Measurements from ENCODE around the gene RFC5.

The RFC5 gene

DNA sequence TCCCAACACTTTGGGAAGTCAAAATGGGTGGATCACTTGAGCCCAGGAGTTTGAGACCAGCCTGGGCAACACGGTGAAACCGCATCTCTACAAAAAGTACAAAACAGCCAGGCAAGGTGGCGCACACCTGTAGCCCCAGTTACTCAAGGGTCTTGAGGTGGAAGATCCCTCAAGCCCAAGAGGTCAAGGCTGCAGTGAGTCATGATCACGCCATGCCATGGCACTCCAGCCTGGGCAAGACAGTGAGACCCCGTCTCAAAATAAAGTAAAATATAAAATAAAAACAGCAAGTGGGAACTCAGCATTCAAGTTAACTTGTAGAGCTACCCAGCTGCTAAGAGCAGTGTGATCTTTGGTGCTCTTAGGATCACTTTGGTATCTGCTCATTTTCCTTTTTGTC, 12.7 kb downstream of the RFC5 start:
- DNase-seq: no peak
- Mint-ChIP-seq H3K4me1 (no peaks in the 10 kb centered on the region), H3K4me3 (no peak overlapping the region), H3K27me3 (no peaks in the 10 kb centered on the region), H3K36me3 (peaks cover 61% of the 10 kb centered on the region), H3K27ac (no peak overlapping the region), H3K9me3 (no peaks in the 10 kb centered on the region)
- CTCF ChIA-PET: no interaction called here

GRCh38 chr12:118032188-118032587, 15.7 kb downstream of the RFC5 start:
- no peak overlapping the region for H3K27ac Mint-ChIP-seq
- H3K4me3 Mint-ChIP-seq: no peak overlapping the region
- peaks cover 60% of the 10 kb centered on the region for H3K36me3 Mint-ChIP-seq
- peaks cover 9% of the 10 kb centered on the region for H3K4me1 Mint-ChIP-seq
- CTCF ChIA-PET: interaction anchor here (1.4 to 2.2 kb wide), 3 partner anchors 21 to 157 kb away, joined by 5 to 8 read pairs (median 5); no protein-coding TSS in a partner anchor
- H3K27me3 Mint-ChIP-seq: no peaks in the 10 kb centered on the region
- H3K9me3 Mint-ChIP-seq: no peaks in the 10 kb centered on the region
- no peak for DNase-seq

- H3K4me3 Mint-ChIP-seq: no peak overlapping the region
- H3K27ac Mint-ChIP-seq: no peak overlapping the region
- no peaks in the 10 kb centered on the region for H3K27me3 Mint-ChIP-seq
- DNase-seq: no peak
- H3K9me3 Mint-ChIP-seq: no peaks in the 10 kb centered on the region
- CTCF ChIA-PET: interaction anchor here (0.8 to 2.2 kb wide), 4 partner anchors 20 to 158 kb away, joined by 3 to 8 read pairs (median 5); no protein-coding TSS in a partner anchor
- H3K36me3 Mint-ChIP-seq: peaks cover 60% of the 10 kb centered on the region
- H3K4me1 Mint-ChIP-seq: peaks cover 9% of the 10 kb centered on the region
These were observed 16.8 kb downstream of the RFC5 start for GRCh38 chr12:118033323-118033722.

GRCh38 chr12:118033902-118034301, 17.4 kb downstream of the RFC5 start:
- CTCF ChIA-PET: interaction anchor here (0.7 to 2.3 kb wide), 2 partner anchors 11 to 159 kb away, joined by 3 to 9 read pairs; no protein-coding TSS in a partner anchor
- H3K9me3 Mint-ChIP-seq: no peaks in the 10 kb centered on the region
- peaks cover 9% of the 10 kb centered on the region for H3K4me1 Mint-ChIP-seq
- H3K36me3 Mint-ChIP-seq: peaks cover 56% of the 10 kb centered on the region
- no peak for DNase-seq
- no peaks in the 10 kb centered on the region for H3K27me3 Mint-ChIP-seq
- no peak overlapping the region for H3K27ac Mint-ChIP-seq
- no peak overlapping the region for H3K4me3 Mint-ChIP-seq

DNA sequence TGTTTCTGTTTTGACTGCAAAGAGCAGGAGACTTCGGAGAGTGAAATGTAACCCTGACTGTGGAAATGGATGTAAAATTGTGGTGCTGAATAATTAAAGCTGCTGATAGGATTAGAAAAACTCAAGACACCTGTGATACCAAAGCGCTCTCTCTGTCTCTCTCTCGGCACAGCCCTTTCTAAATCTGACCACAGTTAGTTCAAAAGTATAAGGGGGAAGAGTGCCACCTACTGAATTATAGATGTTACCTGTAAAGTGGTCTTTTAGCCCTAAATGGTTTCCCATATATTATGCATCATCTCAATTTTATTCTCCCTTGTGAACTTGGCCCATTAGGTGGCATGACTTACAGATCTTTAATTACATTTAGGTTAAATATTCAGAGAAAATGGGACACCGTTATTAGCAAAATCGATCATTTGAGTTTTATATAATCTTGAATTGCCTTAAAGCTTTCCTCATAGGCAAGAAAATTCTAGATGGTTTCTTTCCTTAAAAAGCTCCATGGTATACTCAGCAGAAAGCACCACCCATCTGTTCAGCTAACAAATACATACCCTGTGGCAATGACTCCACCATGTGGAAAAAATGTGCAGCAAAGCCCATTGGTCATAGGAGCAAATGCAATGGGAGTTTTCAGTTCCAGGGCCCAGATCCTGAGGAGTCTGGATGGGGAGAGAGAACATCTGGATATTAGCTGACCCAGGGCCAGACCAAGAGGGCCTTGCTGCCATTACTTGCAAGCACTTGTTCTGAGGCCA, 18.1 kb downstream of the RFC5 start:
- no peak for DNase-seq
- Mint-ChIP-seq H3K4me1 (peaks cover 9% of the 10 kb centered on the region), H3K27me3 (no peaks in the 10 kb centered on the region), H3K27ac (peak overlapping the region; percentile 21), H3K36me3 (peaks cover 59% of the 10 kb centered on the region), H3K4me3 (no peak overlapping the region), H3K9me3 (no peaks in the 10 kb centered on the region)
- CTCF ChIA-PET: interaction anchor here (0.7 to 2.3 kb wide), 7 partner anchors 10 to 161 kb away, joined by 3 to 9 read pairs (median 3); partner anchors contain the start of gene RFC5

- H3K9me3 Mint-ChIP-seq: no peaks in the 10 kb centered on the region
- no peak for DNase-seq
- no peaks in the 10 kb centered on the region for H3K27me3 Mint-ChIP-seq
- H3K4me1 Mint-ChIP-seq: peaks cover 9% of the 10 kb centered on the region
- no peak overlapping the region for H3K4me3 Mint-ChIP-seq
- no peak overlapping the region for H3K27ac Mint-ChIP-seq
- H3K36me3 Mint-ChIP-seq: peaks cover 56% of the 10 kb centered on the region
- CTCF ChIA-PET: interaction anchor here (0.7 to 2.3 kb wide), 6 partner anchors 12 to 162 kb away, joined by 3 to 9 read pairs (median 4); partner anchors contain the start of gene RFC5
These were observed 18.9 kb downstream of the RFC5 start for GRCh38 chr12:118035190-118036041.

- Mint-ChIP-seq H3K4me3 (no peak overlapping the region), H3K27ac (no peak overlapping the region), H3K27me3 (no peaks in the 10 kb centered on the region), H3K4me1 (peaks cover 9% of the 10 kb centered on the region), H3K9me3 (no peaks in the 10 kb centered on the region), H3K36me3 (peaks cover 57% of the 10 kb centered on the region)
- CTCF ChIA-PET: interaction anchor here (1.0 to 2.3 kb wide), 2 partner anchors 10 to 18 kb away, joined by 4 to 7 read pairs; no protein-coding TSS in a partner anchor
- DNase-seq: no peak
These were observed 20.3 kb downstream of the RFC5 start for GRCh38 chr12:118036672-118037411.

GRCh38 chr12:118038137-118038536, 21.6 kb downstream of the RFC5 start:
- H3K36me3 Mint-ChIP-seq: peaks cover 63% of the 10 kb centered on the region
- no peak for DNase-seq
- H3K4me1 Mint-ChIP-seq: peaks cover 9% of the 10 kb centered on the region
- H3K9me3 Mint-ChIP-seq: no peaks in the 10 kb centered on the region
- no peaks in the 10 kb centered on the region for H3K27me3 Mint-ChIP-seq
- H3K4me3 Mint-ChIP-seq: no peak overlapping the region
- no peak overlapping the region for H3K27ac Mint-ChIP-seq
- CTCF ChIA-PET: no interaction called here

- CTCF ChIA-PET: no interaction called here
- Mint-ChIP-seq H3K4me1 (peaks cover 8% of the 10 kb centered on the region), H3K27me3 (no peaks in the 10 kb centered on the region), H3K27ac (no peak overlapping the region), H3K36me3 (peaks cover 53% of the 10 kb centered on the region), H3K4me3 (no peak overlapping the region), H3K9me3 (no peaks in the 10 kb centered on the region)
- DNase-seq: no peak
These were observed 25.6 kb downstream of the RFC5 start for GRCh38 chr12:118042091-118042490.

GRCh38 chr12:118044075-118044474, 27.6 kb downstream of the RFC5 start:
- no peak overlapping the region for H3K27ac Mint-ChIP-seq
- no peak for DNase-seq
- H3K27me3 Mint-ChIP-seq: no peaks in the 10 kb centered on the region
- H3K9me3 Mint-ChIP-seq: no peaks in the 10 kb centered on the region
- H3K4me1 Mint-ChIP-seq: peaks cover 8% of the 10 kb centered on the region
- H3K4me3 Mint-ChIP-seq: no peak overlapping the region
- CTCF ChIA-PET: interaction anchor here (0.7 to 1.4 kb wide), 2 partner anchors 10 to 11 kb away, joined by 3 to 4 read pairs; no protein-coding TSS in a partner anchor
- H3K36me3 Mint-ChIP-seq: peaks cover 50% of the 10 kb centered on the region

DNA sequence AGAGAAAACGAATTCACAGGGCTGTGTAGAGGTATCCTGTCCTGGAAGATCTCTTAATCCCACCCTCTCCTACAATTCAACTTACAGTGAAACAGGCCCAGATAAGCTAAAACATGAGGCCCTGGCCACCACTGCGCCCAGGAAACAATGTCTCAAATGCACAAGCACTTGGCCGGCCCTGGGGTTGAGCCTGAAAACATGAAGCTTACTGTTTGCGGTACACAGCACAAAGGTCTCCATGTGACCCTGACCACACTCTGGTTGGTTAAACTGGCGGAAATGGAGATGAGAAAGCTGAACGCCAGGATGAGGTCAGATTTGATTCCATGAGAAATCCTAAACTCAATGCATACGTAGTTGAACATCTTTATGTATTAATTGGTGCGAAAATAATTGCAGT, 28.1 kb downstream of the RFC5 start:
- Mint-ChIP-seq H3K4me1 (peaks cover 8% of the 10 kb centered on the region), H3K27ac (no peak overlapping the region), H3K4me3 (no peak overlapping the region), H3K36me3 (peaks cover 51% of the 10 kb centered on the region), H3K27me3 (no peaks in the 10 kb centered on the region), H3K9me3 (no peaks in the 10 kb centered on the region)
- CTCF ChIA-PET: interaction anchor here (0.7 to 1.4 kb wide), 2 partner anchors 10 kb away, joined by 3 to 4 read pairs; no protein-coding TSS in a partner anchor
- DNase-seq: no peak

DNA sequence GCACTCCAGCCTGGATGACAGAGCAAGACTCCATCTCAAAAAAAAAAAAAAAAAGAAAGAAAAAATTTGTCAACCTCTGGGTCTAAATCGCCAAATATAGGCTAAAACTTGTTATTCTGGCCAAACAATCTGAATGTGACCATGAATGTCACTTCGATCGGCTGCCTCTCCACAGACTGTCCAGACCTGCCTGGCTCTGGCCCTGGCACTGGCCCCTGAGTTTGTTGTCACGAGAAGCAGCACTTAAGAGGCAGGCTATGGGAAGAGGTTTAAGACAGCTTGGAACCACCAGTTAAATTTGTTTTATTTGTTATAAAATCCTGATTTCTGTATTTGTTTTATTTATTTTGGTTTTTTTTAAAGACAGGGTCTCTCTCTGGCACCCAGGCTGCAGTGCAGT, 29.9 kb downstream of the RFC5 start:
- no peaks in the 10 kb centered on the region for H3K27me3 Mint-ChIP-seq
- peaks cover 10% of the 10 kb centered on the region for H3K4me1 Mint-ChIP-seq
- H3K9me3 Mint-ChIP-seq: no peaks in the 10 kb centered on the region
- no peak overlapping the region for H3K4me3 Mint-ChIP-seq
- H3K36me3 Mint-ChIP-seq: peaks cover 50% of the 10 kb centered on the region
- no peak for DNase-seq
- CTCF ChIA-PET: interaction anchor here (1.9 kb wide), 1 partner anchor 11 kb away, joined by 7 read pairs; no protein-coding TSS in a partner anchor
- H3K27ac Mint-ChIP-seq: no peak overlapping the region

DNA sequence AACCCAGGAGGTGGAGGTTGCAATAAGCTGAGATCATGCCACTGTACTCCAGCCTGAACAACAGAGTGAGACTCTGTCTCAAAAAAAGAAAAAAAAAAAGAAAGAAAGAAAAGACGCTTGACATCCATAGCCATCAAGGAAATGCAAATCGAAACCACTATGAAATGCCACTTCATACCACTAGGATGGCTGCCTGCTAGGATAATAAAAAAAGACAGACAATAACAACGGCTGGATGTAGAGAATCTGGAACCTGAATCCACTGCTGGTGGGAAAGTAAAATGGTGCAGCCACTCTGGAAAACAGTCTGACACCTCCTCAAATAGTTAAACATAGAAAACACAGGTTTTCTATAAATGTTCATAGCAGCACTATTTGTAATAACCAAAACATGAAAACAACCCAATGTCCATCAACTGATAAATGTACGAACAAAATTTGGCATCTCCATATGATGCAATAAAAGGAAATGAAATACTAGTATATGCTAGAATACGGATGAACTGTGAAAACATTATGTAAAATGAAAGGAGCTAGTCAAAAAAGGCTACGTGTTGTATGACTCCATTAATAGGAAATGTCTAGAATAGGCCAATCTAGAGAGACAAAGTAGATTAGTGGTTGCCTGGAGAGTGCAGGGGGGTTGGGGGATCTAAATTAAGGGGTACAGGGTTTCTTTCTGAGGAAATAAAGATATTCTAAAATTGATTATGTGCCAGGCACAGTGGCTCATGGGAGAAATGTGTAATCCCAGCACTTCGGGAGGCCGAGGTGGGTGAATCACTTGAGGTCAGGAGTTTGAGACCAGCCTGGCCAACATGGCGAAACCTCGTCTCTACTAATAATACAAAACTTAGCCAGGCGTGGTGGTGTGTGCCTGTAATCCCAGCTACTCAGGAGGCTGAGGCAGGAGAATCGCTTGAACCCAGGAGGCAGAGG, 34.7 kb downstream of the RFC5 start:
- CTCF ChIA-PET: no interaction called here
- DNase-seq: no peak
- no peak overlapping the region for H3K27ac Mint-ChIP-seq
- H3K9me3 Mint-ChIP-seq: no peaks in the 10 kb centered on the region
- H3K4me1 Mint-ChIP-seq: peaks cover 9% of the 10 kb centered on the region
- H3K36me3 Mint-ChIP-seq: peaks cover 33% of the 10 kb centered on the region
- no peaks in the 10 kb centered on the region for H3K27me3 Mint-ChIP-seq
- no peak overlapping the region for H3K4me3 Mint-ChIP-seq
